ENCODE measurements around the gene NELFE.

NELFE gene

GRCh38 chr6:31971993-31972708 is 13.4 kb upstream of the NELFE start, which contains the start of gene DXO:
Gene DXO (minus strand): TSS chr6:31972138. CDS start chr6:31971675, 463 bp downstream.
- DNase-seq, result peak; percentile 94

GRCh38 chr6:31971279-31971992 is 12.7 kb upstream of the NELFE start:
- no peak for DNase-seq

- no peak for DNase-seq
These were observed 12.0 kb upstream of the NELFE start for GRCh38 chr6:31970604-31971271.

- DNase-seq, result no peak
These were observed 11.2 kb upstream of the NELFE start for GRCh38 chr6:31969712-31970603.

GRCh38 chr6:31968791-31969711 is 10.3 kb upstream of the NELFE start:
- no peak for DNase-seq

GRCh38 chr6:31968326-31968725 is 9.6 kb upstream of the NELFE start:
- no peak for DNase-seq

GRCh38 chr6:31967926-31968320 is 9.2 kb upstream of the NELFE start:
- no peak for DNase-seq

- no peak for DNase-seq
These were observed 8.5 kb upstream of the NELFE start for GRCh38 chr6:31966997-31967925.

- no peak for DNase-seq
These were observed 7.7 kb upstream of the NELFE start for GRCh38 chr6:31966506-31966905.

GRCh38 chr6:31965700-31966099 is 6.9 kb upstream of the NELFE start:
- DNase-seq, result no peak

GRCh38 chr6:31963921-31964320 is 5.2 kb upstream of the NELFE start:
- no peak for DNase-seq

GRCh38 chr6:31961616-31962015 is 2.8 kb upstream of the NELFE start:
- no peak for DNase-seq

GRCh38 chr6:31958412-31958740 is 395 bp downstream of the NELFE start:
- DNase-seq, result no peak

GRCh38 chr6:31956796-31957195 is 2.0 kb downstream of the NELFE start:
- DNase-seq, result no peak

- no peak for DNase-seq
These were observed 4.3 kb downstream of the NELFE start for GRCh38 chr6:31954511-31954910.

- DNase-seq, result no peak
These were observed 5.9 kb downstream of the NELFE start for GRCh38 chr6:31952890-31953289.

GRCh38 chr6:31952140-31952805 is 6.5 kb downstream of the NELFE start:
- peak; percentile 30 for DNase-seq

GRCh38 chr6:31949926-31950548 is 8.7 kb downstream of the NELFE start:
- no peak for DNase-seq

- DNase-seq, result no peak
These were observed 9.9 kb downstream of the NELFE start for GRCh38 chr6:31948753-31949413.
